Stimulated activated CD8-positive, alpha-beta memory T cell treated with anti-CD3 and anti-CD28 coated beads, Interleukin-7, amount 100 ng/mL, for 1 hour (primary cell): ENCODE data around the gene PRX.
"Not testable (repeated sequence)": the region's sequence is repeated elsewhere in the genome, so short reads cannot be mapped to it uniquely, and the experiment has no call there.

Experiments used
- DNase-seq, 2 donors: peaks; one replicate each; pipeline ENCODE4 v3.0.0-alpha.2; 2020; ENCODE audit warnings: low read depth in 2 of 2

Gene PRX

DNA sequence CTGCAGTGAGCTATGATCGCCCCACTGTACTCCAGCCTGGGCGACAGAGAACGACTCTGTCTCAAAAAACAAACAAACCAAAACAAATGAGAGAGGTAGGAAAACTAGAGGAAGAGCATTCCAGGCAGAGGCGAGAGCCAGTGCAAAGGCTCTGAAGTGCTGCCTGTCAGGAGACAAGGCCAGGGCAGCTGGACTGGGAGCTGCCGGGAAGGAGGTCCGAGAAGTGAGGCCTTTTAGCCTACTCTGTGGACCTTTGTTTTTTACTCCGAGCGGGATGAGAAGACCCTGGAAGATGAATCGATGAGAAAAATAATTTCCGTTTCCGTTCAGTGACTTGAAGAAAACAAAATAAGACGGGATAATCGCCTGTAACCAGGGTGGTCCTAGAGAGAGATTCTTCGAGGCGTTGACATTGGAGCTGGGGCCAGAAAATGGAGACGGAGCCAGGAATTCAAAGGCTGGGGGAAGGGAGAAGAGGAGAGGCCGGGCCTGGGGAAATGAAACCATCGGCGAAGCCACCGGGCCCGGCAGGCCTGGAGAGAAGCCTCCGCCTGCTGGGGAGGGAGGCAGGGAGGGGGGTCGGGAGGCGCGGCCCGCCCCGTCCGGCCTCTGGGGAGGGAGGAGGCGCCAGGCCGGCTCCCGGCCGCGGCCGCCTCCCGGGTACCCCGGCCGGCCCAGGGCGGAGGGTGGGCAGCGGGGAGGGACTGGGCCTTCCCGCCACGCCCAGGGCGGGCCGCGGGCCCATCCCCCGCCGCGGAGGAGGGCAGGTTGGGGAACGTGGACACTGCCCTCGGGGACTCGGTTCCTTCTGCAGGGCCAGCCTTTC is 20.4 kb upstream of the PRX start:
- DNase-seq = peak in 1 of 2 donors; percentile 27

DNA sequence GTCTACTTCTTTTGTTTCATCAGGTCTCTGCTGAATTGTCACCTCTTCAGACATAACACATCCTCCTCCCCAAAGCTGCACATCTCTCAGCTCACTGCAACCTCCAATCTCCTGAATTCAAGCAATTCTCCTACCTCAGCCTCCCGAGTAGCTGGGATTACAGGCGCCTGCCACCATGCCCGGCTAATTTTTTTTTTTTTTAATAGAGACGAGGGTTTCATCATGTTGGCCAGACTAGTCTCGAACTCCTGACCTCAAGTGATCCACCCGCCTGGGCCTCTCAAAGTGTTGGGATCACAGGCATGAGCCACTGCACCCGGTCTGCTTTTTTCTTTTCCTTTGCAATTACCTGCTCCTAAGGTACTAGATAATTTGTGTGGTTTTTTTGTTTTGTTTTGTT is 19.6 kb upstream of the PRX start:
- DNase-seq = not testable (repeated sequence)

DNA sequence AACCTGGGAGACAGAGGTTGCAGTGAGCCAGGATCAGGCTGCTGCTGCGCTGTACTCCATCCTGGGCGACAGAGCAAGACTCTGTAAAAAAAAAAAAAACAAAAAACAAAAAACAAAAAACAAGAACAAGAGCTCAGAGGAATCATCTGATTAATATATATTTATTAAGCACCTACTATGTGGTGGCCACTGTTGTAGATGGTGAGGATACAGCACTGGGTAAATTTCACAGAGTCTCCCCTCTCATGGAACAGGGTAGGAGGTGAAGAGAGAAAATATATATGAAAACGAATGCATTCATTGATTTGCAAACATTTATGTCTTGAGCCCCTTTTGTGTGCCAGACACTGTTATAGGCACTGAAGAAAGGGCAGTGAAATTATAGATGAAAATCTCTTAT is 18.5 kb upstream of the PRX start:
- DNase-seq = no peak

DNA sequence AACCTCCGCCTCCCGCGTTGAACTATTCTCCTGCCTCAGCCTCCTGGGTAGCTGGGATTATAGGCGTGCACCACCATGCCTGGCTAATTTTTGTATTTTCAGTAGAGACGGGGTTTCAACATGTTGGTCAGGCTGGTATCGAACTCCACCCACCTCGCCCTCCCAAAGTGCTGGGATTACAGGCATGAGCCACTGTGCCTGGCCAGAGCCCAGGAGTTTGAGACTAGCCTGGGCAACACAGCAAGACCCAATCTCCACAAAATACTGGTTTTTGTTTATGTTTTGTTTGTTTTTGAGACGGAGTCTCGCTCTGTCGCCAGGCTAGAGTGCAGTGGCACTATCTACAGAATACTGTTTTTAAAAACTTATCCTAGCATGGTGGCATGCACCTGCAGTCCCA is 17.1 kb upstream of the PRX start:
- DNase-seq = not testable (repeated sequence)

DNA sequence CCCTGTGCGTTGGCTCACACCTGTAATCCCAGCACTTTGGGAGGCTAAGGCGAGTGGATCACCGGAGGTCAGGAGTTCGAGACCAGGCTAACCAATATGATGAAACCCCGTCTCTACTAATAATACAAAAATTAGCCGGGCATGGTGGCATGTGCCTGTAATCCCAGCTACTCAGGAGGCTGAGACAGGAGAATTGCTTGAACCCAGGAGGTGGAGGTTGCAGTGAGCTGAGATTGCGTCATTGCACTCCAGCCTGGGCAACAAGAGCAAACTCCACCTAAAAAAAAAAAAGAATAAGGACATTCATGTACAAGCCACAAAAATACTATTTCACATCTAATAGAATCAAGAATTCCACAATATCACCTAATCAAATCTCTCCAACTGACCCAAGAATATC is 15.0 kb upstream of the PRX start:
- not testable (repeated sequence) for DNase-seq

DNA sequence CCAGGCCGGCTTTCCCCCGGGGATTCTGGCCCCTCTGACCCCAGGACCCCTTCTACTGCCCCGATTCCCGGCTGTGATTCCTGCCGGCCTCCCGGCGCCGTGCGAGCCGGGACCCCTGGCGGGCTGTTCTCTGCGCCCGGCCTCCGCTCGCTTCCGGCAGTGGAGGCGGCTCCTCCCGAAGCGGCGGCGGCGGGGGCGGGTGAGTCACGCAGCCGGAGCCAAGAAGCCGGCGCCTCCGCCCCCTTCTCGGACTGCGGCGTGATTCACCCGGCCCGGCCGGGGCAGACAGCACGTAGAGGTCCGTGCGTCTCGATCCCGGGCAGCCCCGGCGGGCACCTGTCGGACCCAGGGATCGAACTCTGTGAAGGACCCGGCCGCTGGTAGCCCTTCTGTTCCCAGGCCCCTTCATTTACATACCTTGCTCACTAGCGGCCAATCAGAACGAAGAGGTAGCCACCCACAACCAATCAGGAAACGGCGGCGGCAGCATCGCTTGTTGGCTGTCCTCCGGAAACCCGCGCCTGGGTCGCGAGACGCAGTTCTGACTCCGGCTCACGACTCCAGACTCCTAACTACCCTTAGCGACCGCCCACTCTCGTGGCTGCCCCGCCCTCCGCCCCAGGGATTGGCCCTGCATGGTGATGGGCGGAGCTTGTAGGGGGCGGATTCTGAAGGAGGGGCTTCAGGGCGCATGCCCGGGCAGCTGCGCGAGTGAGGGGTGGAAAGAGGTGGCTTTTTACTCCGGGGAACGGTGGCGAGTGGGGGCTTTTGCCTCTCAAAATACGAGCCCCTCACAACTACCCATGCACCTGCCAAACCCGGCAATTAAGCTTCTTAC is 12.5 kb upstream of the PRX start, which contains the start of gene SERTAD1:
Gene SERTAD1, minus strand, starts transcription at position 543 of the 838 bp plus-strand sequence. CDS start 2,446 bp downstream, outside the sequence.
- peak; percentile 100 for DNase-seq

DNA sequence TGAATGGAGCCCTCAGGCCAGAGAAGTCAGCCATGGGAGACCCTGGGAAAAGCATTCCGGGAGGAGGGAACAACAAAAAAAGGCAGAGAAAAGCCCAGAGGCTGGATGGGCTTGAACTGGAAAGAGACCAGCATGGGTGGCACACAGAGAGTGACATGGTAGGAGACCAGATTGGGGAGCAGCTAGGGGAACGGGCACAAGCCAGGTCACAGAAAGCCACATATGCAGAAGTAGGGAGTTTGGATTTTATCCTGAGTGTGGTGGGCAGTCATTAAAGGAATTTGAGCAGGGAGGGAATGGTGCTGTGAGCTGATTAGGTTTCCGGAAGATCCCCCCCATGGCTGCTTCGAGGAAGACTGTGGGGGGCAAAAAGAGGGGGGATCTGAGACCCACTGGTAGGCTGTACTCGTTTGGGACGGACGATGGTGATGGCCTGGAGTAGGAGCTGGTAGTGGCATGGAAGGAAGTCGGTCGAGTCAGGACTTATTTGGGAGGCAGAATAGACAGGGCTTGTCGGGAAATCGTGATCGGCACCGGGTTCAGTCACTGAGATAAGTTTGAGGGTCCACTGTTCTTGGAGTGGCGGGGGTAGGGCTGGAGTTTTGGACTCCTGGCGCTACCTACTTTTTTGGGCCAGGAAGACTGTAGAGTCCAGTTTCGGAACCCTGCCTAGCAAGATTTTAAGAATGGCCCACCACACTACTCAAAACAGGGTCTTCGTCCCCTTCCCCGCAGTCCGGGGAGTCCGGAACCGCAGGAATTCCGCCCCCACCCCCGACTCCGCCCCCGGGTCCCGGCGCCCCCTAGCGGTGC is 11.7 kb upstream of the PRX start:
- DNase-seq = no peak

DNA sequence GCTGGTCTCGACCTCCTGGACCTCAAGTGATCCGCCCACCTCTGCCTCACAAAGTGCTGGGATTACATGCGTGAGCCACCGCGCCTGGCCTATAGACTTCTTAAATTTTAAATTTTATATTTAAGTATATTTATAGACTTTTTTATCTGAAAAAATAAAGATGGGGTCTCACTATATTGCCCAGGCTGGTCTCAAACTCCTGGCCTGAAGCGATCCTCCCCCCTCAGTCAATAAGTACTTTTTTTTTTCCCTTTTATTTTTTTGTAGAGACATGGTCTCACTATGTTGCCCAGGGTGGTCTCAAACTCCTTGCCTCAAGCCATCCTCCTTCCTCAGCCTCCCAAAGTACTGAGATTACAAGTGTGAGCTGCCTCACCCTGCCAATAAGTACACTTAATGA is 10.8 kb upstream of the PRX start:
- no peak for DNase-seq

DNA sequence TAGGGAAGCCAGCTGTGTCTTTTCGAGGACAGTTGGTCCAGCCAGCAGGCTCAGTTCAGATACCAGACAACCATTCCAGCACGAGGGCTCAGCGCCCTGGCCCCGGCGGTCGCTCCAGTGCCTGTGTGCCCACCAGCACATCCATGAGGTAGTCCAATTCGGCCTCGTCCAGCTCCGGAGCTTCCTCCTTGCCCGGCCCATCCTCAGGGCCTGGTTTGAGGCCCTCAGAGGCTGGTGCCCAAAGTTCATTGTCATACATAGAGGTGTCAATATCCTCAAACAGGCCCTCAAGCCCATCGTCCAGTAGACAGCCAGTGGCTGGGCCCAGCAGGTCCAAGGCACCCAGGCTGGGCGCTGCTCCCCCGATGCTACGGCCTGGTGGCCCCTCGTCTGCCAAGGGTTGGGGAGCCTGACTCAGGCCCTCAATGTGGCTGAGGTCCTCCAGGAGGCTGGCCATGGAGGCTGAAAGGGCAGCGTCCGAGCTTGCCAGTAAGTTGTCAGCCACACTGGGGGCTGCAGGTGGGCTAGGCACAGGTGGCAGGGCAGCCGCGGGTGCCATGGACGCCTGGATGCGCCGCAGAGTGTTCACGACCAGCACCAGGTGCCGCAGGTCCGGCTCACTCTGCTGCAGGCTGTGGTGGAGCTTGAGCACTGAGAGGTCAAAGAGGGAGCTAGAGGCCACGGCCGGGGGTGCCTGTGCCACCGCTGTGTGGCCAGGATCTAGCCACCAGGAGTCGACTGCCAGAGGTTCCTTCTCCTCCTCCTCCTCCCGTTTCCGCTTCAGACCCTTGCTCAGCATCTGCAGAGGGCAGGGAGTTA is 9.8 kb upstream of the PRX start:
- no peak for DNase-seq

DNA sequence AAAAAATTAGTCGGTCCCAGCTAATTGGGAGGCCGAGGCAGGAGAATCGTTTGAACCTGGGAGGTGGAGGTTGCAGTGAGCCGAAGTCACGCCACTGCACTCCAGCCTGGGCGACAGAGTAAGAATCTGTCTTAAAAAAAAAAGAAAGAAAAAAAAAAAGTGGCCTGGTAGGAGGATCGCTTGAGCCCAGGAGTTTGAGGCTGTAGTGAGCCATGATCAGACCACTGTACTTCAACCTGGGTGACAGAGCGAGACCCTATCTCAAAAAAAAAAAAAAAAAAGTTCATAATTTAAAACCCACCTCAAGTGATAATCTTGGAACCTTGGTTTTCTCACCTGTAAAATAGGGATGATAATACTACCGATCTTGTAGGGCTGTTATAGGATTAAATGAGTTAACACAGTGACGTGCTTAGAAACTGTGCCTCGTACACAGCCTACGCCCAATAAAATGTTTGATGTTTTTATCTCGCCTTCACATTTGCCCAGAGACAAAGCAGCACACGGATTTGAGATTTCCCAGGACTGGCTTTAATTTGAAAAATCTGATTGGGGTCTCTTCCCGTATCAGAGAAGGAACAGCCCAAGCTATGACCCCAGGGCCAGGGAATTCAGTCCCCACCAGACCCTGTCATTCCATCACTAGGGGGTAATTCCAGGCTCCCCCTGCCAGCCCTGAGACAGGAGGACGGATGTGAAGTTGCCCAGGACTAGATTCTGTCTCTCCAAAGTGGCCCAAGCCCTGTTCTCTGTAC is 9.0 kb upstream of the PRX start:
- no peak for DNase-seq

DNA sequence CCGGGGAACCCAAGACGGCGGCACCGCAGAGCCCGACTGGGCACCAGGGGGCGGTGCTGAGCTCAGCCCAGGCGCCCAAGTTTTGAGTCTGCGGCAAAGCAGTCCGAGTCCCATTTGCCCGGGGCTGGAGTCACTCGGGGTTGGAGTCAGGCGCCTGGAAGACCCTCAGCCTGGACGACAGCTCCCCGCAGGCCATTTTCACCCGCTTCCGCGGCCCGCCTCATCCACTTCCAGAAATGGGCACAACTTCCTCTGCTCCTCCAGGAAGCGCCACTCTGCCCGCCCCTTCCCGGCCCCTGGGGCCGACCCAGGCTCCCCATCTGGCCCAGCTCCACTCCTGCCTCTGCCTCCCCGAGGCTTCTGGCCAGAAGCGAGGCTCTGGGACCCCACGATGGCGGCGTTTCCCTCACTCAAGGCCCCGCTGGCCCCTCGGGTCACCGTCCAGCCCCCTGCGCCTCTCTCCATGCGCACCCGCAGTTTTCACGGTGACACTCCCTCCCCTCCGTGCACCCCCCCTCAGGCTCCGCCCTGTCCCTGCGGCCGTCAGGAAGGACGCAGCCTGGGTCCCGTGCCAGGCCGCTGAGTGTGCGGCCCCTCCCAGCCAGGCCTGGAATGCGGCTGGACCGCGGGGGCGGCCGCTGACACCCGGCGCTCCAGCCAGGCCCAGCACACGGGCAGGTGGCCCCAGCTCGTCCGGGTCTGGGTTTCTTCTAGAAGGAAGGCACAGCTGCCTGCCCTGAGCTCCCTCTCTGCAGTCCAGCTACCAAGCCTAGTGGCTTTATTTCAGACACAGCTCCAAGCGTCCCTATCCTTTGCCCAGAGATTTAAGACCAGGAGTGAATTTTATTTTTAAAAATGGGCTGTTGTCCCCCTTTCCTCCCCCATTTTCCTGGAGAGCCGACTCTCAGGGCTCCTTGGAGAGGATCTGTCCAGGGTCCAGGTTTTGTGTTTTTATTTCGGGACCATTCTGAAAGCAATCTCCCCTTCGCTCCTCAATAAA is 7.9 kb upstream of the PRX start:
- peak; percentile 49 to 53 for DNase-seq

DNA sequence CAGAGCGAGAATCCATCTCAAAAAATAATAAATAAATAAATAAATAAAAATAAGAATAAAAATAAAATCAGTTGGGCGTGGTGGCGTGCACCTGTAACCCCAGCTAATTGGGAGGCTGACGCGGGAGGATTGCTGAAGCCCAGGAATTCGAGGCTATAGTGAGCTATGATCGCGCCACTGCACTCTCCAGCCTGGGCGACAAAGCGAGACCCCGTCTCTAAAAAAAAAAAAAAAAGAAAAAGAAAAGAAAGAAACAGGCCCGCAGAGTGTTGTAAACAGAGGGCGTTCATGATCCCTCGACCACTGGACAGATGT is 7.2 kb upstream of the PRX start:
- DNase-seq = no peak

DNA sequence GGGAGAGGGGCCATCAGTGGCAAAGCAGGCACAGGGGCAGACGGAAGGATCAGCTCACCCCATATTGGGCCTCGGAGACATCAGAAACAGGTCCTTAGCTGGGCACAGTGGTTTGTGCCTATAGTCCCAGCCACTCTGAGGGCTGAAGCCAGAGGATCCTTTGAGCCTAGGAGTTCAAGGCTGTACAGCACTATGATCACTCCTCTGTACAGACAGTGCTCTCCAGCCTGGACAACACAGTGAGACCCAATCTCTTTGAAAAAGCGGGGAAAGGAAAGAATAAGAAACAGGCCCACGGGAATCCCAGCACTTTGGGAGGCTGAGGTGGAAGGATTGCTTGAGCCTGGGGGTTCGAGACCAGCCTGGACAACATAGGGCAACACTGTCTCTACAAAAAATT is 6.6 kb upstream of the PRX start:
- DNase-seq = no peak

DNA sequence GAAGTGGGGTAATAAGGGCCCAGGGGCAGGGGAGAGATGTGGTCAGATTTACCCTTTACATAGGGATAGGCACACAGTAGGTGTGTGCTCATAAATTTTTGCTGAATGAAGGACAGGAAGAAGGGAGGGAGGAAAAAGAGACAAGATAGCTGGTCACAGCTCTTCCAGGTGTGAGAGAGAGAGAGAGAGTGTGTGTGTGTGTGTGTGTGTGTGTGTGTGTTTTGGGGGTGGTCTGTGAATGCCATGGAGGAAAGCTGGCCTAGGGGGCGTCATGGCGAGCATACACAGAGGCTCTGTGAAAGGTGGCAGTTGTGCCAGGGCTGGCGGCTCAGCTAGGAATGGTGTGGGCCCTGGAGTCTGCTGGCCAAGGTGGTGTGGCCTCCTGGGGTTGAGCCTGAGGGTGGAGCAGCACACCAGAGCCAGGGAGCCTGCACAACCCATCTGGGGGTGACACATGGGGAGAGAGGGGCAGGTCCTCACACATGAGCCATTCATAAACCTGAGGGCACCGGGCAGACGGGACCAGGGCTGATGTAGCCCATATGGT is 6.0 kb upstream of the PRX start:
- DNase-seq = no peak

DNA sequence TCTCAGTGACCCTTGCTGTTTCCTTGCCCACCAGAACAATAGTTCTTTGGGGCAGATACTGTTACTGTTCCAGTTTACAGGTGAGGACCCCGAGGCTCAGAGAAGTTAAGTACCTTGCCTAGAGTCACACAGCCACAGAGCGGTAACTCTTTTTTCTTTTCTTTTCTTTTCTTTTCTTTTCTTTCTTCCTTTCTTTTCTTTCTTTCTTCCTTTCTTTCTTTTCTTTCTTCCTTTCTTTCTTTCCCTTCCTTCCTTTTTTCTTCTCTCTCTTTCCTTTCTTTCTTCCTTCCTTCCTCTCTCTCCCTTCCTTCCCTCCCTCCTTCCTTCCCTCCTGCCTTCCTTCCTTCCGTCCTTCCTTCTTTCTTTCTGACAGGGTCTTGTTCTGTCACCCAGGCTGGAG is 4.9 kb upstream of the PRX start:
- no peak for DNase-seq

DNA sequence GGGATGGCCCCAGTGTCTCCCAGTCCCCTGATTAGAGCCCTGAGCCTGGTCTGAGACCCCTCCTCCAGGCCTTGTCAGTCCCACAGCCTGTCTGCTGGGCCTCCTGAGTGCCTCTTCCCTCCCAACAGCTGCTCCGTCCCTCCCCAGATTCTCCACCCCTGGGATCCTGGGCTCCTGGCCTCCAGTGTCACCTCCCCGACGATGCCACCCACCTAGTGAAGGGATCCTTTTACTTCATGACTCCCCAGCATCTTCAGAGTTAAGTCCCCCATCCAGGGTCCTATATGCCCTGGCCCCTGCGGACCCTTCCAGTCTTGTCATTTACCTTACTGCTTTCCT is 4.4 kb upstream of the PRX start:
- no peak for DNase-seq

DNA sequence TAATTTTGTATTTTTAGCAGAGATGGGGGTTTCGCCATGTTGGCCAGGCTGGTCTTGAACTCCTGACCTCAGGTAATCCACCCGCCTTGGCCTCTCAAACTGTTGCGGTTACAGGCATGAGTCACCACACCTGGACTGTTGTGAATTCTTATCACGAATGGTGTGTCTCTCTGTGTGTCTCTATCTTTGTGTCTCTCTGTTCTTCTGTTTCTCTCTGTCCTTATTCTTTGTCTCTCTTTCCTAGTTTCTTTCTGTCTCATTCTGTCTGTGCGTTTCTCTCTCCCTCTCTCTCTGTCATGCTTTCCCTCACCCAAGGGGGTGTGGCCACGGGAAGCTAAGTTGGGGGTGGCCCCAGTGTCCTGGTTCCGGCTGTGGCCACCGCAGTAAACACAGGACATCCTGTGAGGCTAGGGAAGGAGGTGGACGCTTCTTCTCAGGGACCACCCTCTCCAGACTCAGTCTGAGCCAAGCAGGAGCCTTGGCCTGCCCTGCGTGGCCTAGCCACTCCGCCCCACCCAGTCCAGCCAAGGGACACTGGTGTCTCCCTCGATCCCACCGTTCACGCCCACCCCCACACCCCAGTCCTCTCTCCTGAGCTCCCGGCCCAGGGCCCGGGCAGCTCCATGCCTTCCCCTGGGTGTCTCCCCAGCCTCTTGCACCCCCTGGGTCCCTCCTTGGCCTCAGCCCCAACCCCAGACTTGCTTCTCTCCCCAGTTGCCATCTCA is 3.9 kb upstream of the PRX start:
- no peak for DNase-seq

DNA sequence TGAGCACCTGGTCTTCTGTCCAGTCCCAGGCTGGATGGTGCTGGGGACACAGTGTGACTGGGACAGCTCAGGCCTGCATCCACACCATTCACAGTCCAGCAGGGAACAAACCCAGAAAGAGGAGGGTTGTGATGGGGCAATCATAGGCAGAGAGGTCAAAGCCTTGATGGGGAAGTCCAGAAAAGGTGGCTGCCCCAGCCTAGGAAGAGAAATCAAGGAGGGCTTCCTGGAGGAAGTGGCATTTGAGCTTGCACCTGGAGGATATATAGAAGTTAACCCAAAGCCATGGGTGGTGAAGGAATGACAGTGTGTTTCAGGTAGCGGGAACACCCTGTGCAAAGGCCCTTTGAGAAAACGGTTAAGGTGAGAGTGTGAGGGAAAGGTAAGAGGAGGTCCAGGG is 2.6 kb upstream of the PRX start:
- DNase-seq = no peak
